DMS 273 (cell line): ENCODE measurements around the gene CDK6.

Experiments
- DNase-seq: peaks from one replicate; lab custom pipeline; 2025; ENCODE audit not compliant: unreplicated experiment; lab: John Stamatoyannopoulos, UW

The CDK6 gene

GRCh38 chr7:92631067-92631849 is 205.1 kb downstream of the CDK6 start:
- DNase-seq = no peak

- no peak for DNase-seq
These were observed 206.6 kb downstream of the CDK6 start for GRCh38 chr7:92629779-92630178.

GRCh38 chr7:92627956-92628355 is 208.4 kb downstream of the CDK6 start:
- no peak for DNase-seq

GRCh38 chr7:92626281-92626809 is 210.0 kb downstream of the CDK6 start:
- DNase-seq = no peak

- DNase-seq = no peak
These were observed 210.8 kb downstream of the CDK6 start for GRCh38 chr7:92625617-92626016.

GRCh38 chr7:92624298-92624996 is 211.9 kb downstream of the CDK6 start:
- DNase-seq = no peak

- peak; percentile 16 for DNase-seq
These were observed 212.8 kb downstream of the CDK6 start for GRCh38 chr7:92623544-92623943.

- no peak for DNase-seq
These were observed 213.7 kb downstream of the CDK6 start for GRCh38 chr7:92622685-92623084.

GRCh38 chr7:92622030-92622429 is 214.3 kb downstream of the CDK6 start:
- no peak for DNase-seq

- DNase-seq = no peak
These were observed 214.8 kb downstream of the CDK6 start for GRCh38 chr7:92621561-92622023.

GRCh38 chr7:92621026-92621540 is 215.3 kb downstream of the CDK6 start:
- peak; percentile 88 for DNase-seq

- peak; percentile 39 for DNase-seq
These were observed 220.5 kb downstream of the CDK6 start for GRCh38 chr7:92615861-92616260.

- DNase-seq = peak; percentile 51
These were observed 221.7 kb downstream of the CDK6 start for GRCh38 chr7:92614660-92615174.

- no peak for DNase-seq
These were observed 222.7 kb downstream of the CDK6 start for GRCh38 chr7:92613720-92614119.

GRCh38 chr7:92613214-92613613 is 223.2 kb downstream of the CDK6 start:
- no peak for DNase-seq

- no peak for DNase-seq
These were observed 223.9 kb downstream of the CDK6 start for GRCh38 chr7:92612501-92612900.

GRCh38 chr7:92611735-92612134 is 224.6 kb downstream of the CDK6 start:
- DNase-seq = no peak

- peak; percentile 43 for DNase-seq
These were observed 226.4 kb downstream of the CDK6 start for GRCh38 chr7:92609921-92610518.

- DNase-seq = peak; percentile 34
These were observed 227.7 kb downstream of the CDK6 start for GRCh38 chr7:92608380-92609322.

GRCh38 chr7:92606985-92607384 is 229.4 kb downstream of the CDK6 start:
- no peak for DNase-seq
